ENCODE results near the gene RNU6-1.

The RNU6-1 gene

GRCh38 chr15:67833710-67834511 lies 5.9 kb downstream of the RNU6-1 start:
- no peak overlapping the region for H2BK15ac ChIP-seq (ENCODE audit: low read length)
- peaks cover 8 to 10% of the 10 kb centered on the region in 2 donors for H3K9me3 ChIP-seq (replicated peaks in 1 of 2; ENCODE audit: control insufficient read depth in 2 of 2, insufficient read depth in 1 of 2, low read depth in 1 of 2, low read length in 2 of 2)
- no peaks in the 10 kb centered on the region for H3K36me3 ChIP-seq (replicated peaks in 1 of 2; ENCODE audit: control insufficient read depth in 2 of 2, insufficient read depth in 2 of 2, low read length in 2 of 2)
- H3K23ac ChIP-seq (ENCODE audit: low read depth, low read length, poor library complexity): peak overlapping the region; percentile 45
- no peak overlapping the region for H2BK12ac ChIP-seq (ENCODE audit: low read length)
- no peak for DNase-seq (ENCODE audit: low spot score)
- peak overlapping the region; percentile 21 for H2AK5ac ChIP-seq (ENCODE audit: low read depth, low read length)
- H3K4me2 ChIP-seq (ENCODE audit: insufficient read depth, low read length, poor library complexity, severe bottlenecking): peak overlapping the region; percentile 46
- no peak overlapping the region for H3K27ac ChIP-seq (replicated peaks; ENCODE audit: low read length)
- H3K27me3 ChIP-seq (ENCODE audit: control insufficient read depth in 3 of 3, insufficient read depth in 3 of 3, low read depth in 1 of 3, low read length in 3 of 3): peaks cover 46 to 92% (median 85%) of the 10 kb centered on the region in 3 experiments
- no peak overlapping the region for H4K8ac ChIP-seq (ENCODE audit: low read depth, low read length)
- no CpG with 5 or more reads among the region's 44 CpGs for WGBS, 2 donors (ENCODE audit: extremely low coverage in 2 of 2, insufficient read length in 2 of 2, insufficient replicate concordance in 1 of 2)
- no peak overlapping the region for H3K4ac ChIP-seq (ENCODE audit: low read length)
- H2BK120ac ChIP-seq (ENCODE audit: low read depth, low read length): no peak overlapping the region
- H2AFZ ChIP-seq (ENCODE audit: low read length): peak overlapping the region; percentile 92
- H4K91ac ChIP-seq (ENCODE audit: low read depth, low read length, poor library complexity): no peak overlapping the region
- H3K9ac ChIP-seq (ENCODE audit: low read depth, low read length, poor library complexity): peak overlapping the region; percentile 44
- H3K14ac ChIP-seq (ENCODE audit: low read length): no peak overlapping the region
- H3K18ac ChIP-seq (ENCODE audit: low read length): peak overlapping the region; percentile 61
- H2BK5ac ChIP-seq (ENCODE audit: low read length): no peak overlapping the region
- H3K79me1 ChIP-seq (ENCODE audit: low read depth, low read length): no peaks in the 10 kb centered on the region
- peak overlapping the region; percentile 31 to 45 for H3K4me3 ChIP-seq (ENCODE audit: low read length in 2 of 2)
- H3K4me1 ChIP-seq (ENCODE audit: control insufficient read depth in 2 of 2, insufficient read depth in 1 of 2, low read depth in 1 of 2, low read length in 2 of 2): peaks cover 9 to 22% of the 10 kb centered on the region in 2 donors

GRCh38 chr15:67832897-67833709 lies 6.7 kb downstream of the RNU6-1 start:
- WGBS, 2 donors (ENCODE audit: extremely low coverage in 2 of 2, insufficient read length in 2 of 2, insufficient replicate concordance in 1 of 2): no CpG with 5 or more reads among the region's 32 CpGs
- Histone ChIP-seq H2AK5ac (ENCODE audit: low read depth, low read length) (peak overlapping the region; percentile 21), H4K8ac (ENCODE audit: low read depth, low read length) (no peak overlapping the region), H2AFZ (ENCODE audit: low read length) (peak overlapping the region; percentile 92), H3K27ac (replicated peaks; ENCODE audit: low read length) (no peak overlapping the region), H3K27me3 (ENCODE audit: control insufficient read depth in 3 of 3, insufficient read depth in 3 of 3, low read depth in 1 of 3, low read length in 3 of 3) (peaks cover 54 to 92% (median 91%) of the 10 kb centered on the region in 3 experiments), H3K9ac (ENCODE audit: low read depth, low read length, poor library complexity) (peak overlapping the region; percentile 44), H3K4ac (ENCODE audit: low read length) (no peak overlapping the region), H2BK5ac (ENCODE audit: low read length) (no peak overlapping the region), H2BK120ac (ENCODE audit: low read depth, low read length) (no peak overlapping the region), H4K91ac (ENCODE audit: low read depth, low read length, poor library complexity) (no peak overlapping the region), H3K79me1 (ENCODE audit: low read depth, low read length) (no peaks in the 10 kb centered on the region), H3K4me3 (ENCODE audit: low read length in 2 of 2) (peak overlapping the region; percentile 31 to 45), H3K9me3 (replicated peaks in 1 of 2; ENCODE audit: control insufficient read depth in 2 of 2, insufficient read depth in 1 of 2, low read depth in 1 of 2, low read length in 2 of 2) (peaks cover 8 to 10% of the 10 kb centered on the region in 2 donors), H3K4me1 (ENCODE audit: control insufficient read depth in 2 of 2, insufficient read depth in 1 of 2, low read depth in 1 of 2, low read length in 2 of 2) (peaks cover 9 to 22% of the 10 kb centered on the region in 2 donors), H3K18ac (ENCODE audit: low read length) (peak overlapping the region; percentile 61), H3K14ac (ENCODE audit: low read length) (no peak overlapping the region), H3K4me2 (ENCODE audit: insufficient read depth, low read length, poor library complexity, severe bottlenecking) (peak overlapping the region; percentile 52), H2BK15ac (ENCODE audit: low read length) (no peak overlapping the region), H2BK12ac (ENCODE audit: low read length) (no peak overlapping the region), H3K23ac (ENCODE audit: low read depth, low read length, poor library complexity) (peak overlapping the region; percentile 45), H3K36me3 (replicated peaks in 1 of 2; ENCODE audit: control insufficient read depth in 2 of 2, insufficient read depth in 2 of 2, low read length in 2 of 2) (no peaks in the 10 kb centered on the region)
- no peak for DNase-seq (ENCODE audit: low spot score)

DNA sequence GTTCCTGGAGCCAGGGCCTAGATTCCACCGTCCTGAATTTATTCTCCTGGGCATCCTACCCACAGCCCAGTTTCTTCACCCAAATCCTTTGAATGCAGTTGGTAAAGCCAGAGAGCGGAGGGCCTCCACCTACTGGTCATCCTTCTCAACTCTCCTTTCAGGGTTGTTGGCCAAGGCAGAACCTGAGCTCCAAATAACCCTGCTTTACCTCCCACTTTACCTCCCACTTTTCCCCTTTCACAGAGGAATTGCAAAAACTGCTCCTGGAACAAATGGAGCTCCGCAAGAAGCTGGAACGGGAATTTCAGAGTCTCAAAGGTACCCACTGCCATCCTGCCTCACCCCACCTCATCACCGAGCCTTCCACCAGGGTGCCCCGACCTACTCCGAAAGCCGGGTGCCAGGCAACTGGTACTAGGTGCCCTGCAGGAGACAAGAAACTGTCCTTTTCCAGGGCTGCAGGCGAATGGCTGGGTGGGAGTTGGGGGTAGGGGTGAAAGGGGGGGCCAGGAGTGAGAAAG lies 7.8 kb downstream of the RNU6-1 start:
- no peak overlapping the region for H3K9ac ChIP-seq (ENCODE audit: low read depth, low read length, poor library complexity)
- no peak overlapping the region for H2BK12ac ChIP-seq (ENCODE audit: low read length)
- no peak overlapping the region for H2BK5ac ChIP-seq (ENCODE audit: low read length)
- H3K27me3 ChIP-seq (ENCODE audit: control insufficient read depth in 3 of 3, insufficient read depth in 3 of 3, low read depth in 1 of 3, low read length in 3 of 3): peaks cover 63 to 94% (median 91%) of the 10 kb centered on the region in 3 experiments
- H3K4ac ChIP-seq (ENCODE audit: low read length): no peak overlapping the region
- H3K18ac ChIP-seq (ENCODE audit: low read length): no peak overlapping the region
- no peak for DNase-seq (ENCODE audit: low spot score)
- H3K27ac ChIP-seq (replicated peaks; ENCODE audit: low read length): no peak overlapping the region
- H3K4me2 ChIP-seq (ENCODE audit: insufficient read depth, low read length, poor library complexity, severe bottlenecking): no peak overlapping the region
- no peak overlapping the region for H4K91ac ChIP-seq (ENCODE audit: low read depth, low read length, poor library complexity)
- H3K4me3 ChIP-seq (ENCODE audit: low read length in 2 of 2): no peak overlapping the region
- WGBS, 2 donors (ENCODE audit: extremely low coverage in 2 of 2, insufficient read length in 2 of 2, insufficient replicate concordance in 1 of 2): no CpG with 5 or more reads among the region's 9 CpGs
- peaks cover 9 to 22% of the 10 kb centered on the region in 2 donors for H3K4me1 ChIP-seq (ENCODE audit: control insufficient read depth in 2 of 2, insufficient read depth in 1 of 2, low read depth in 1 of 2, low read length in 2 of 2)
- no peak overlapping the region for H3K23ac ChIP-seq (ENCODE audit: low read depth, low read length, poor library complexity)
- no peak overlapping the region for H4K8ac ChIP-seq (ENCODE audit: low read depth, low read length)
- peaks cover 8 to 10% of the 10 kb centered on the region in 2 donors for H3K9me3 ChIP-seq (replicated peaks in 1 of 2; ENCODE audit: control insufficient read depth in 2 of 2, insufficient read depth in 1 of 2, low read depth in 1 of 2, low read length in 2 of 2)
- no peak overlapping the region for H2BK15ac ChIP-seq (ENCODE audit: low read length)
- no peak overlapping the region for H2BK120ac ChIP-seq (ENCODE audit: low read depth, low read length)
- peaks cover 2% of the 10 kb centered on the region for H3K79me1 ChIP-seq (ENCODE audit: low read depth, low read length)
- no peak overlapping the region for H3K14ac ChIP-seq (ENCODE audit: low read length)
- H2AFZ ChIP-seq (ENCODE audit: low read length): no peak overlapping the region
- H2AK5ac ChIP-seq (ENCODE audit: low read depth, low read length): peak overlapping the region; percentile 22
- no peaks in the 10 kb centered on the region for H3K36me3 ChIP-seq (replicated peaks in 1 of 2; ENCODE audit: control insufficient read depth in 2 of 2, insufficient read depth in 2 of 2, low read length in 2 of 2)

- no peak for DNase-seq (ENCODE audit: low spot score)
- no peak overlapping the region for H2BK5ac ChIP-seq (ENCODE audit: low read length)
- H3K9me3 ChIP-seq (replicated peaks in 1 of 2; ENCODE audit: control insufficient read depth in 2 of 2, insufficient read depth in 1 of 2, low read depth in 1 of 2, low read length in 2 of 2): peaks cover 8 to 10% of the 10 kb centered on the region in 2 donors
- no peak overlapping the region for H2BK120ac ChIP-seq (ENCODE audit: low read depth, low read length)
- no peak overlapping the region for H4K8ac ChIP-seq (ENCODE audit: low read depth, low read length)
- no peak overlapping the region for H2BK12ac ChIP-seq (ENCODE audit: low read length)
- no peak overlapping the region for H4K91ac ChIP-seq (ENCODE audit: low read depth, low read length, poor library complexity)
- H2BK15ac ChIP-seq (ENCODE audit: low read length): no peak overlapping the region
- H3K27ac ChIP-seq (replicated peaks; ENCODE audit: low read length): no peak overlapping the region
- H3K9ac ChIP-seq (ENCODE audit: low read depth, low read length, poor library complexity): no peak overlapping the region
- peaks cover 4% of the 10 kb centered on the region for H3K79me1 ChIP-seq (ENCODE audit: low read depth, low read length)
- H3K4ac ChIP-seq (ENCODE audit: low read length): no peak overlapping the region
- no peak overlapping the region for H3K14ac ChIP-seq (ENCODE audit: low read length)
- no peak overlapping the region for H3K4me3 ChIP-seq (ENCODE audit: low read length in 2 of 2)
- no peaks in the 10 kb centered on the region for H3K36me3 ChIP-seq (replicated peaks in 1 of 2; ENCODE audit: control insufficient read depth in 2 of 2, insufficient read depth in 2 of 2, low read length in 2 of 2)
- H3K4me2 ChIP-seq (ENCODE audit: insufficient read depth, low read length, poor library complexity, severe bottlenecking): no peak overlapping the region
- H2AFZ ChIP-seq (ENCODE audit: low read length): no peak overlapping the region
- no peak overlapping the region for H3K18ac ChIP-seq (ENCODE audit: low read length)
- peaks cover 9 to 22% of the 10 kb centered on the region in 2 donors for H3K4me1 ChIP-seq (ENCODE audit: control insufficient read depth in 2 of 2, insufficient read depth in 1 of 2, low read depth in 1 of 2, low read length in 2 of 2)
- no peak overlapping the region for H2AK5ac ChIP-seq (ENCODE audit: low read depth, low read length)
- peaks cover 70 to 97% (median 95%) of the 10 kb centered on the region in 3 experiments for H3K27me3 ChIP-seq (ENCODE audit: control insufficient read depth in 3 of 3, insufficient read depth in 3 of 3, low read depth in 1 of 3, low read length in 3 of 3)
- no peak overlapping the region for H3K23ac ChIP-seq (ENCODE audit: low read depth, low read length, poor library complexity)
Measured at GRCh38 chr15:67831363-67831762, 8.5 kb downstream of the RNU6-1 start.

Data from neuronal stem cell (in vitro differentiated cells).